SJCRH30 (cell line): ENCODE results near the gene ST6GALNAC6. TPM values are rescaled to one million over a fixed set of nuclear protein-coding genes. Genes with fewer than 3 reads are reported as not detected.
A peak's percentile ranks its signal among the peaks of the same experiment; 100 is the strongest.
"Not testable (repeated sequence)": the region's sequence is repeated elsewhere in the genome, so short reads cannot be mapped to it uniquely, and the experiment has no call there.

Experiments used
- DNase-seq, 2 experiments: peaks; one replicate each; pipeline ENCODE4 v3.0.0-alpha.2; 2015 to 2020
- H3K27ac ChIP-seq: fragments of 250-450 bp; sonication (Bioruptor Pico); 2 replicates; pipeline ENCODE4 v1.5.1; 2020; ENCODE audit warnings: mild to moderate bottlenecking, moderate library complexity
- H3K27me3 ChIP-seq: fragments of 250-450 bp; sonication (Bioruptor Pico); 2 replicates; pipeline ENCODE4 v1.5.1; 2020; ENCODE audit warnings: mild to moderate bottlenecking, moderate library complexity
- H3K36me3 ChIP-seq: fragments of 250-450 bp; sonication (Bioruptor Pico); 2 replicates; pipeline ENCODE4 v1.5.1; 2020; ENCODE audit warnings: mild to moderate bottlenecking, moderate library complexity
- H3K4me1 ChIP-seq: fragments of 250-450 bp; sonication (Bioruptor Pico); 2 replicates; pipeline ENCODE4 v1.5.1; 2020; ENCODE audit warnings: mild to moderate bottlenecking, moderate library complexity
- H3K4me3 ChIP-seq: fragments of 250-450 bp; sonication (Bioruptor Pico); 2 replicates; pipeline ENCODE4 v1.5.1; 2020; ENCODE audit warnings: mild to moderate bottlenecking, moderate library complexity
- H3K9me3 ChIP-seq: fragments of 250-450 bp; sonication (Bioruptor Pico); replicated peaks from 2 replicates; pipeline ENCODE4 v1.5.1; 2020; ENCODE audit warnings: mild to moderate bottlenecking, moderate library complexity
- total RNA-seq: library from RNA; depleted of rRNA; stranded (reverse); fragments of >200 nt; shearing (Covaris generic); gene quantifications from 2 replicates; pipeline ENCODE4 v1.2.3, GENCODE V29; 2014

The ST6GALNAC6 gene
- total RNA-seq, 1 experiment from 2014 or later, result 59.9 TPM

DNA sequence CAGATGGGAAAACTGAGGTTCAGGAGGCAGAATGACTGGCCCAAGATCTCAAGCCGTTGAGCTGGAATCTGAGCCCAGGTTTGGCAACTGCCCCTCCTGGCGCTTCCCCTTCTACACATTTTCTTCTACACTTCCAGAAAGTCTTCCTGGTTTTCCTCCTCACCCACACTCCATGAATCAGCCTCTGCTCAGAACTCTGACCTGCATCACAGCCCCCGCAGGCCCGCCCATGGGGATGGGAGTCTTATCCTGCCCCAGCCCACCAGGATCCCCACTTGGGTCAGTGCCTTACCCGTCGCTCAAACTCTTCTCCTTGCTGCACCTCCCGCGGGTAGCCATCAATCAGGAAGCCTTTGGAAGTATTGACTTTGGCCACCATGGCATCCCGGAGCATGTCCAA is 27.9 kb downstream of the ST6GALNAC6 start:
- H3K4me3 ChIP-seq, result no peak overlapping the region
- no peaks in the 10 kb centered on the region for H3K4me1 ChIP-seq
- no peaks in the 10 kb centered on the region for H3K9me3 ChIP-seq
- DNase-seq, result no peak
- no peaks in the 10 kb centered on the region for H3K27me3 ChIP-seq
- no peak overlapping the region for H3K27ac ChIP-seq
- H3K36me3 ChIP-seq, result no peaks in the 10 kb centered on the region

DNA sequence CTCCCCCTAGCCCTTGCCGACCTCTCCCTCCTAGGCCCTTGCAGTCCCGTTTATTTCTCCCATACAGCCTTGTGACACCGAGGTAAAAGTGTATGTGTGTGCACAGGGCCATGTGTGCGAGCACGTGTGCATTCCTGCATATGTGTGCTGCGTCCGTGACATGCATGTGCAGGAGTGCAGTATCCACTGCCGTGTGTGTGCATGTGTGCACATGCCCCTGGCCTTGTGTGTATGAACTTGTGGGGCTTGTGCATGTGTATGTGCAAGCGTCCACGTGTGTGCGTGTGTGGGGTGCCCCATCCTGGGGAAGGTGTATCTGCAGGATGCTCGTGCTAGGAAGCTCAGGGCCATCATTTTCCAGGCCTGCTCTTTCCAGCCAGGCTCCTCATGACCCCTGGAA is 28.5 kb downstream of the ST6GALNAC6 start:
- no peak for DNase-seq
- Histone ChIP-seq H3K27ac (no peak overlapping the region), H3K27me3 (no peaks in the 10 kb centered on the region), H3K36me3 (no peaks in the 10 kb centered on the region), H3K9me3 (no peaks in the 10 kb centered on the region), H3K4me1 (no peaks in the 10 kb centered on the region), H3K4me3 (no peak overlapping the region)

DNA sequence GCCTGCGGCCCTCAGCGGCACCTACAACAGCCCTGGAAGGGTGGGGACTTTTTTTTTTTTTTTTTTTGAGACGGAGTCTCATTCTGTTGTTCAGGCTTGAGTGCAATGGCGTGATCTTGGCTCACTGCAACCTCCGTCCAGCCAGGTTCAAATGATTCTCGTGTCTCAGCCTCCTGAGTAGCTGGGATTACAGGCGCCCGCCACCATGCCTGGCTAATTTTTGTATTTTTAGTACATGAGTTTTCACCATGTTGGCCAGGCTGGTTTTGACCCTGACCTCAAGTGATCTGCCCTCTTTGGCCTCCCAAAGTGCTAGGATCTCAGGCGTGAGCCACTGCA is 29.3 kb downstream of the ST6GALNAC6 start:
- H3K9me3 ChIP-seq, H3K27ac ChIP-seq, H3K4me3 ChIP-seq, DNase-seq, H3K27me3 ChIP-seq, H3K36me3 ChIP-seq, H3K4me1 ChIP-seq: not testable (repeated sequence)

DNA sequence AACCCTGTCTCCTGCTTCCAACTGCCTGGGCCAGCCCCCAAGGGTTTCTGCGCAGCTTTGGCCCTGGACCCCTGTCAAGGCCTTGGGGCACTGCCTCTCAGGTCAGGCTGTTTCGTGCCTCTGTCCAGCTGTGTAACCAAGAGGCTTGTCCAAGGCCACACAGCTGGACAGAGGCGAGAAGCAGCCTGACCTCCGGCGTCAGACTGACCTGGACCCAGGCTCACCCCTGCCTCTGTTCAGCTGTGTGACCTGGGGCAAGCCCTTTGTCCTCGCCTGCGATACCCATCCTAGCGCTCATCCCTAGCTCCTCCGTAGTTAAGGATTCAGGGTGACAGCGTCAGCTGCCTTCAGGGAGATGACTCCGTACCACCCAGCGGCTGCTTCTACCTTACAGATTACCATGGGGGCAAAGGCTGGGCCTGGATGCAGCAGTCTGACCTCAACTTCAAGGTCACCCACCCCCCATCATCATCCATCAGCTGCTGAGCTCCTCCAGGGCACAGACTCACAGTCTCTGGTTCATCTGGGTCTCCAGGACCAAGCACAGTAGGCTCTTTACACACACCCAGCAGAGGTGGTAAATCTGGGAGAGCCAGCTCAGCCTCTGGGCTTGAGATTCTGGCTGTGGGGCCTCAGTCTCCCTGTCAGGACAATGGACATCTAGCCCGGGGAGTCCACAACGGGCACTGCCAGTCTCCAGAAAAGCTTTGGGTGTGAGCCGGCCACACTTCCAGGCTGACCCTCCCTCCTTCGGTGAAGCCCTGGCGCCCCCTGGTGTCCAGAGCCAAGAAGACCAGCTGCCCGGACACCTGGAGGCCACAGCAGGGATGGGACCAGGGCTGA is 29.9 kb downstream of the ST6GALNAC6 start:
- no peak overlapping the region for H3K27ac ChIP-seq
- no peak overlapping the region for H3K4me3 ChIP-seq
- H3K4me1 ChIP-seq, result peaks cover 8% of the 10 kb centered on the region; the same call in 1 of the 2 replicates
- no peaks in the 10 kb centered on the region for H3K27me3 ChIP-seq
- H3K36me3 ChIP-seq, result no peaks in the 10 kb centered on the region
- DNase-seq, result peak; percentile 92 to 95
- H3K9me3 ChIP-seq, result no peaks in the 10 kb centered on the region

DNA sequence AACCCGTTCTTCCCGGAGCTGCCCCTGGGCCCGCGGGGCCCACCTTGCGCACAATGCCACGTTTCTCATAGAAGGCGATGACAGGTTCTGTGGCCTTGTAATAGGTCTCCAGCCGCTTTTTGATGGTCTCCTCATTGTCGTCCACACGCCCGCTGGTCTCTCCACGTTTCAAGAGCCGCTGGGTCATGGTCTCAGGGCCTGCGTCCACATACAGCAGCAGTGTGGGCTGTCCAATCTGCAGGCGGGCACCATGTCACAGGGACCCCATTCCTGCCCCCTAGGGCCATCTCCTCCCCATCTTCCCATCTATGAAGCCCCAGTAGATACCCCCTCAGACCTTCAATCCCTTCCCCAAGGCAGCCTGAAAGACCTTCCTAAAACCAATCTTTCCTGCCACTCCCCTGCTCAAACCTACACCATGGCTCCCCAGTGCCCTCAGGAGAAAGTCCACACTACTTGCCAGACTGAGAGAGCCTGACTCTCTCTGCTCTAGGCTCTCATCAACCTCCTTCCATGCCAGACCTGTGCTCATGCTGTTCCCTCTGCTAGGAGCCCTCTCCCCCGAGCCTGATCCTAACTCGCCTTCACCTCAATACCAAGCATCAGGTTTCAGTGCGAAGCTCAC is 31.0 kb downstream of the ST6GALNAC6 start:
- Histone ChIP-seq H3K4me3 (no peak overlapping the region), H3K9me3 (no peaks in the 10 kb centered on the region), H3K27me3 (no peaks in the 10 kb centered on the region), H3K27ac (no peak overlapping the region), H3K36me3 (no peaks in the 10 kb centered on the region), H3K4me1 (peaks cover 8% of the 10 kb centered on the region; the same call in 1 of the 2 replicates)
- DNase-seq, result no peak

DNA sequence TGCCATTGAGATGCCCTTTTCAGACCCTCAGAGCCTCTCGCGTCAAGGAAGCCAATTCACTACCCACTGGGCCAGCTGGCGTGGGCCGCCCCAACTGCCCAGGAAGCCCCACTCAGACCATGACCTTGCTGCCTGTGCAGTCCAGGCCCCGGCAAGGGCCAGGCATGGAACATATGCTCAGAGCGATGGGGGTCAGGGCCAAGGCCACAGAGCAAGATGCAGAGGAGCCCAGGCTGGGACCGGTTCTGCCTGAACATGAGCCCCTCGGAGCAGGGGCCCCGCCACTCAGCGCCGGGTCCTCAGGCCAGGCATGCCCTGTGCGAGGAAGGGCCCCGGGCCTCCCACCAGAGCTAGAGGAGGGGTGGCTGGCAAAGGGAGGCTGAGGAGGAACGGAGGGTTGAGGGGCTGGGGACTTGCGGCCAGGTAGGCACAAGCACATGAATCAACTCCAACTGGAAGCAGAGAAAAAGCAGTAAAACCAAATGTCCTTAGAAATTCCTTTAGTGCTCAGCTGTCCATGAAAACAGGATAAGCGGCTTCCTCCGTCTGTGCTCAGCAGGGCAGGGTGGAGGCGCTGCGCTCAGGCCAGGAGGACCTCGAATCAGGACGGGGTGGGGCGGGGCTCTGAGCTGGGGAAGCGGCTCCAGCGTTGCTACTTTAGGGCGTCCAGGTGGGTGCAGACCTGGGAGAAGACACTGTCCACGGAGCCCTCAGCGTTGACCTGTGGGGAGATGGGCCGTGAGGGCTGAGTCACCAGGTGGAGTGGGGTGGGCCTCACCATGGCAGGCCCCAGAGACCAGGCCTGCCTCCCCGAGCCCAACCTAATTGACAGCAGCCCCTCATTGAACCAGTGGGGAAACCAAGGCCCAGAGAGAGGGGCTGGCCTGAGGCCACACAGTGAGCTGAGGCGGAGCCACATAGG is 31.8 kb downstream of the ST6GALNAC6 start:
- no peak overlapping the region for H3K27ac ChIP-seq
- H3K4me3 ChIP-seq, result no peak overlapping the region
- no peaks in the 10 kb centered on the region for H3K9me3 ChIP-seq
- no peak for DNase-seq
- H3K36me3 ChIP-seq, result no peaks in the 10 kb centered on the region
- H3K27me3 ChIP-seq, result no peaks in the 10 kb centered on the region
- H3K4me1 ChIP-seq, result peaks cover 15% of the 10 kb centered on the region

DNA sequence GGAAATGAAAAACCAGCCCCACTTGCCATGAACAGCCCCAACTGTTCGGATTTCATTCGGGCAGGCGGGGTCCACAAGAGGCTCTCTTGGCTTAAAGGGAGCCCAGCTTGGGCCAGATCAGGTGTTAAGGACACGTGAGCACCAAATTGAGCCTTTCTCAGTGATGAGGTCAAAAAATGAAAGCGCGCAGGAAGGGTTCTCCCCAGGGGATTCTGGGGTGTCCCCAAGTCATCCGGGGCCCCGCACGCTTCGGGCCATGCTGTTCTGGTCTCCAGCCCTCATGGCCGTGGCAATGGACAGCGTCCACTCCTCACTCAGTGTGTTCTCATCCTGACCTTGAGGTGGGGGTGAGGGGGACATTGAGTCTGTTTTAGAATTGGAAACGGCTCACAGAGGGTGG is 32.9 kb downstream of the ST6GALNAC6 start:
- Histone ChIP-seq H3K4me1 (peaks cover 21% of the 10 kb centered on the region), H3K9me3 (no peaks in the 10 kb centered on the region), H3K4me3 (no peak overlapping the region), H3K27ac (no peak overlapping the region), H3K27me3 (no peaks in the 10 kb centered on the region), H3K36me3 (no peaks in the 10 kb centered on the region)
- no peak for DNase-seq

DNA sequence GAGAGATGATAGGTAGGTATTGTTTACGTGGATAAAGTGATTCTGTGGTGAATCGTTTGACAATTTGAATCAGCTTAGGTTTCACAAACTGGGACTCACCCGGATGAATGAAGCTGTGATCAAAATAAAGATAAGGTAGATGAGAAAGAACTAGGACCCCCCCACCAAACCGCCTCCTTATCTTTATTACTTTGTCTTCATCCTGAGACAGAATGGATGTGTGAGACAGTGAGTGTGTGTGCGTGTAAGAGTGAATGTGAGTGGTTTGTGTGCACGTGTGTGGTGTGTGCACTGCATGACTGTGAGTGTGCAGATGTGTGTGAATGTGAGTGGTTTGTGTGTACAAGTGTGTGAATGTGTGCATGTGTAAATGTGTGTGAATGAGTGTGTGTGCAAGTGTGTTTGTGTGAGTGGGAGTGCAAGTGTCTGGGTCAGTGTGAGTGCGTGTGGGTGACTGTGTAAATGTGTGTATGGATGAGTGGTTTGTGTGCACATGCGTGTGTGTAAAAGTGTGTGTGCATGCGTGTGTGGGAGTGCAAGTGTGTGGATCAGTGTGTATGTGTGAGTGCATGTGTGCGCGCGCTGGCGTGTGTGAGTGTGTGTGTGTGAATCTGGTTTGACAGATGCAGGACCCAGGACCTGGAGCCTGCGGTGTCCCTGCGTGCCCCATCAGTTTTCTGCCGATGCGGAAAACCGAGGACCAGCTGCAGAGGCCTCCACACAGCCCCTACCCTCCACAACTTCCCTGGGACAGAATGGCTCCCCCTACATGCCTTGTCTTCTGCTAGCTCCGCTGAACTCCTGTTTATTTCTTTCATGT is 33.5 kb downstream of the ST6GALNAC6 start:
- Histone ChIP-seq H3K27ac (no peak overlapping the region), H3K36me3 (no peaks in the 10 kb centered on the region), H3K4me1 (peaks cover 21% of the 10 kb centered on the region), H3K9me3 (no peaks in the 10 kb centered on the region), H3K4me3 (no peak overlapping the region), H3K27me3 (no peaks in the 10 kb centered on the region)
- DNase-seq, result no peak

DNA sequence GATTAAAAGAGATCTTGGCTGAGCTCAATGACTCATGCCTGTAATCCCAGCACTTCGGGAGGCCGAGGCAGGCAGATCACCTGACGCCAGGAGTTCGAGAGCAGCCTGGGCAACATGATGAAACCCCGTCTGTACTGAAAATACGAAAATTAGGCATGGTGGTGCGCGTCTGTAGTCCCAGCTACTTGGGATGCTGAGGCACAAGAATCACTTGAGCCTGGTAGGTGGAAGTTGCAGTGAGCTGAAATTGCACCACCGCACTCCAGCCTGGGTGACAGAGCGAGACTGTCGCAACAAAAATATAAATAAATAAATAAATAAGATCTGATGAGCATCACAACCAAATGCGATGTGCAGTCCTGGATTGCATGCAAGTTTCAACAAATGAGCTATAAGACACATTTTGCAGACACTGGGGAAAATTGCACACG is 36.2 kb downstream of the ST6GALNAC6 start:
- H3K36me3 ChIP-seq, result no peaks in the 10 kb centered on the region
- no peaks in the 10 kb centered on the region for H3K9me3 ChIP-seq
- peak in 1 of 2 experiments; percentile 45 for DNase-seq
- H3K4me1 ChIP-seq, result peaks cover 30% of the 10 kb centered on the region
- H3K4me3 ChIP-seq, result no peak overlapping the region
- H3K27me3 ChIP-seq, result no peaks in the 10 kb centered on the region
- H3K27ac ChIP-seq, result no peak overlapping the region

DNA sequence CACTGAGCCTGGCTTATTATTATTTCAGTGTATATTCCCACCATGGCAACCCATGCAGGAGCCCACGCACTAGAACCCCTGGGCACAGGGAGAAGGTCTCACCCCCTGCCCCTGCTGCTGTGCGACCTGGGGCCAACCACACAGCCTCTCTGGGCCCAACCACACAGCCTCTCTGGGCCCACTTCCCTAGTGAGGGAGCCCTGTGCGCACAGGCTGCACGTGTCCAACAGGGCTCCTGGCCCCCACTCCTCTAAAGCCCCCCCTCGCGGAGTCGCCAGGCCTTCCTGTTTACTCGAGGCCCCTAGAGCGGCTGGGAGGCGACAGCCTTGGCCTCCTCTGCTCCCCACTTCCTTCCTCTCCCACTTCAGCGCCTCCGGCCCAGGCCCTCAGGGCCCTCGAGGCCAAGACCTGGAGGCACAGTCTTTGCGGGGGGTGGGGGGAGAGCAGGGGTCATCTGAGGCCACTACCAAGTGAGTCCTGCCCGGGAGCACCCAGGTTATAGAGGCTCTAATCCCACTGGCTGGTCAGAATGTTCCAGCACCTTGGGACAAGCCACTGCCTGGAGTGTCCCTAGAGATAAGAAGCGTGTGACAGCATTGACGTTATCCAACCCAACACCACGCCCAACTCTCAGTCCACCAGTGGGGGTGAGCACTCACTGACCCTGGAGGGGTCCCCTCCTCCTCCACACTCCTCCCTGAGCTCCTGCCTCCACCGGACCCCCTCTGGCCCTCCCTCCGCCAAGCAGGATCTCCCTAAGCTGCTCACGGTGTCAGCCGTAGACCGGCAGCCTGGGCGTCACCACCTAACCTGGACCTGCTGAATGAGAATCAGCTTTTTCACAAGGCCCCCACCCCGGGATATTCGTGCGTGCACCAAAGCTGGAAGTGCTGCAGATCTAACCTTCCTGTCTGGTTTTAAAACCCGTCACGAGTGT is 37.1 kb downstream of the ST6GALNAC6 start:
- H3K27ac ChIP-seq, result no peak overlapping the region
- H3K27me3 ChIP-seq, result no peaks in the 10 kb centered on the region
- H3K9me3 ChIP-seq, result no peaks in the 10 kb centered on the region
- H3K4me3 ChIP-seq, result no peak overlapping the region
- H3K36me3 ChIP-seq, result no peaks in the 10 kb centered on the region
- DNase-seq, result peak; percentile 44 to 51
- H3K4me1 ChIP-seq, result peaks cover 38% of the 10 kb centered on the region

DNA sequence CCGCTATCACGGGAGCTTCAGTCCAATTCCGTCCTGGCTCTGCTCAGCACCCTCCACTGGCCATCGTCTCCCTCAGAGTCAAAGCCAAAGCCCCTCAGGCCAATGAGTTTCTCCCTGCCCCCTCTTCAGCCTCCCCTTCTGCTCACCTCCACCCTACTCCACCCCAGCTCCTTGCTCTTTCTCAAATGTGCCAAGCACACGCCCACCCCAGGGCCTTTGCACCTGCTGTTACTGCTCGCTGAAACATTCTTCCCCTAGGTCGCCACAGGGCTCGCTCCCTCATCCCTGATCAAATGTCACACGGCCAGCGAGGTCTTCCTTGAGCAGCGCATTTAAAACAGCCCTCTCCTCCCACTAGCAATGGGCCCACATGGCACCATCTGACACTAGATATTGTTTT is 38.6 kb downstream of the ST6GALNAC6 start:
- no peak for DNase-seq
- Histone ChIP-seq H3K9me3 (no peaks in the 10 kb centered on the region), H3K27me3 (no peaks in the 10 kb centered on the region), H3K4me1 (peaks cover 44% of the 10 kb centered on the region), H3K4me3 (no peak overlapping the region), H3K27ac (no peak overlapping the region), H3K36me3 (no peaks in the 10 kb centered on the region)

DNA sequence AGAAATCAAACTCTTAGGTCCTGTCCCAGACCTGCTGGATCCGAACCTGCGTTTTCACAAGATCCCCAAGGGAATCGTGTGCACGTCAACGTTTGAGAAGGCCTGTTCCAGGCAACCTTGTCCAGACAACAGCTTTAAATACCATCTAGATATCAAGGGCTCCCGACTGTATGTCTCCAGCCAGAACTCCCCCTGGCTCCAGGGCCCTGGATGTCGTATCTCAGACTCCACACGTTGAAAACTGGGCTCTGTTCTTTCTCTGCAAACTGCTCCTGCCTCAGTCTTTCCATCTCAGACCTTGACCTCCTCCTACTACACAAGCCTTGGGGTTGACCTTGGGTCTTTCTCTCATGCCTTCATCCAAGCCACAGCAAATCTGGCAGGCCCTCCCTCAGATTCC is 39.1 kb downstream of the ST6GALNAC6 start:
- Histone ChIP-seq H3K27me3 (no peaks in the 10 kb centered on the region), H3K36me3 (no peaks in the 10 kb centered on the region), H3K4me1 (peaks cover 40% of the 10 kb centered on the region), H3K27ac (no peak overlapping the region), H3K4me3 (no peak overlapping the region), H3K9me3 (no peaks in the 10 kb centered on the region)
- no peak for DNase-seq

DNA sequence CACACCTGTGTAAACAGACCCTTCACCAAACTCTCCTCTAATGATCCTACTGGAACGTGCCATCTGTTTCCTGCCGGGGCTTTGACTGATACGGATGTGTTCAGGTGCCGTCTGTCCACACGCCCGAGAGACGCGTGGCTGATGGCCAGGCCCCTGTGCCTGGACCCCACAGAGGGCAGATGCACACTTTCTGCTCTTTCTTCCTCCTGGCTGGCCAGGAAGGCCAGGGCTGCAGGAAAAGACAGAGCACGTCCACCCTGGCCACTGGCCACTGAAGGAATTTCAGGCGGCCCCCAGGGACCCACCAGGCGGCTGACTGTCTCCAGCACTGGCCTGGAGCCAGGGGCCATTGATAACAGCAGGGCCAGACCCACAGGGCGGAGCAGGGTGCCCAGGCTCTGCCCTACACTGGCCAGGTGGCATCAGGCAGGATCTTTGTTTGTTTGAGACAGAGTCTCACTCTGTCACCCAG is 41.3 kb downstream of the ST6GALNAC6 start:
- H3K4me1 ChIP-seq, result peaks cover 36% of the 10 kb centered on the region
- H3K9me3 ChIP-seq, result no peaks in the 10 kb centered on the region
- H3K4me3 ChIP-seq, result no peak overlapping the region
- H3K36me3 ChIP-seq, result no peaks in the 10 kb centered on the region
- peak overlapping the region; percentile 43 for H3K27ac ChIP-seq
- peak; percentile 86 for DNase-seq
- no peaks in the 10 kb centered on the region for H3K27me3 ChIP-seq
